Measurements from ENCODE around the gene P3H2.
"Not testable (repeated sequence)": the region's sequence is repeated elsewhere in the genome, so short reads cannot be mapped to it uniquely, and the experiment has no call there.

The P3H2 gene

GRCh38 chr3:190120269-190121060 lies at the start of gene P3H2:
P3H2 (minus strand) TSS chr3:190120897; CDS start chr3:190120731, 166 bp downstream.
- no peaks in the 10 kb centered on the region for H3K36me3 ChIP-seq (ENCODE audit: control insufficient read depth, insufficient read depth, low read length)
- H3K9me3 ChIP-seq (ENCODE audit: control insufficient read depth, insufficient read depth, low read length) = no peaks in the 10 kb centered on the region
- H3K27me3 ChIP-seq (ENCODE audit: control insufficient read depth, insufficient read depth, low read length) = peaks cover 9% of the 10 kb centered on the region
- H3K9ac ChIP-seq (ENCODE audit: low read depth, low read length) = peak within 1 kb of the TSS; percentile 73
- H3K4me3 ChIP-seq (ENCODE audit: low read depth, low read length) = peak within 1 kb of the TSS; percentile 82
- H3K4me1 ChIP-seq (ENCODE audit: control insufficient read depth, insufficient read depth, low read length) = peaks cover 22% of the 10 kb centered on the region

- Histone ChIP-seq H3K9me3 (ENCODE audit: control insufficient read depth, insufficient read depth, low read length) (no peaks in the 10 kb centered on the region), H3K4me1 (ENCODE audit: control insufficient read depth, insufficient read depth, low read length) (no peaks in the 10 kb centered on the region), H3K36me3 (ENCODE audit: control insufficient read depth, insufficient read depth, low read length) (no peaks in the 10 kb centered on the region), H3K27me3 (ENCODE audit: control insufficient read depth, insufficient read depth, low read length) (no peaks in the 10 kb centered on the region), H3K4me3 (ENCODE audit: low read depth, low read length) (no peak overlapping the region), H3K9ac (ENCODE audit: low read depth, low read length) (no peak overlapping the region)
Measured at GRCh38 chr3:190169877-190170276, 49.2 kb upstream of the P3H2 start.

GRCh38 chr3:190169243-190169642 lies 48.5 kb upstream of the P3H2 start:
- no peaks in the 10 kb centered on the region for H3K4me1 ChIP-seq (ENCODE audit: control insufficient read depth, insufficient read depth, low read length)

GRCh38 chr3:190167936-190168680 lies 47.4 kb upstream of the P3H2 start:
- H3K36me3 ChIP-seq (ENCODE audit: control insufficient read depth, insufficient read depth, low read length) = no peaks in the 10 kb centered on the region
- no peak overlapping the region for H3K9ac ChIP-seq (ENCODE audit: low read depth, low read length)
- H3K4me1 ChIP-seq (ENCODE audit: control insufficient read depth, insufficient read depth, low read length) = no peaks in the 10 kb centered on the region
- H3K9me3 ChIP-seq (ENCODE audit: control insufficient read depth, insufficient read depth, low read length) = no peaks in the 10 kb centered on the region
- no peak overlapping the region for H3K4me3 ChIP-seq (ENCODE audit: low read depth, low read length)
- H3K27me3 ChIP-seq (ENCODE audit: control insufficient read depth, insufficient read depth, low read length) = no peaks in the 10 kb centered on the region

More at GRCh38 chr3:190169243-190169642, 48.5 kb upstream of the P3H2 start:
- H3K4me3 ChIP-seq (ENCODE audit: low read depth, low read length) = no peak overlapping the region
- H3K27me3 ChIP-seq (ENCODE audit: control insufficient read depth, insufficient read depth, low read length) = no peaks in the 10 kb centered on the region
- no peaks in the 10 kb centered on the region for H3K36me3 ChIP-seq (ENCODE audit: control insufficient read depth, insufficient read depth, low read length)
- H3K9ac ChIP-seq (ENCODE audit: low read depth, low read length) = no peak overlapping the region
- H3K9me3 ChIP-seq (ENCODE audit: control insufficient read depth, insufficient read depth, low read length) = no peaks in the 10 kb centered on the region

GRCh38 chr3:190166948-190167347 lies 46.3 kb upstream of the P3H2 start:
- no peak overlapping the region for H3K4me3 ChIP-seq (ENCODE audit: low read depth, low read length)
- H3K4me1 ChIP-seq (ENCODE audit: control insufficient read depth, insufficient read depth, low read length) = no peaks in the 10 kb centered on the region
- no peaks in the 10 kb centered on the region for H3K9me3 ChIP-seq (ENCODE audit: control insufficient read depth, insufficient read depth, low read length)
- no peaks in the 10 kb centered on the region for H3K36me3 ChIP-seq (ENCODE audit: control insufficient read depth, insufficient read depth, low read length)
- H3K27me3 ChIP-seq (ENCODE audit: control insufficient read depth, insufficient read depth, low read length) = no peaks in the 10 kb centered on the region
- no peak overlapping the region for H3K9ac ChIP-seq (ENCODE audit: low read depth, low read length)

- Histone ChIP-seq H3K4me1 (ENCODE audit: control insufficient read depth, insufficient read depth, low read length) (peaks cover 2% of the 10 kb centered on the region), H3K9ac (ENCODE audit: low read depth, low read length) (no peak overlapping the region), H3K27me3 (ENCODE audit: control insufficient read depth, insufficient read depth, low read length) (no peaks in the 10 kb centered on the region), H3K36me3 (ENCODE audit: control insufficient read depth, insufficient read depth, low read length) (no peaks in the 10 kb centered on the region), H3K9me3 (ENCODE audit: control insufficient read depth, insufficient read depth, low read length) (no peaks in the 10 kb centered on the region), H3K4me3 (ENCODE audit: low read depth, low read length) (no peak overlapping the region)
Measured at GRCh38 chr3:190165253-190165652, 44.6 kb upstream of the P3H2 start.

- H3K9ac ChIP-seq (ENCODE audit: low read depth, low read length) = not testable (repeated sequence)
Measured at GRCh38 chr3:190162013-190162412, 41.3 kb upstream of the P3H2 start.

GRCh38 chr3:190159902-190160435 lies 39.3 kb upstream of the P3H2 start:
- no peaks in the 10 kb centered on the region for H3K27me3 ChIP-seq (ENCODE audit: control insufficient read depth, insufficient read depth, low read length)
- H3K9me3 ChIP-seq (ENCODE audit: control insufficient read depth, insufficient read depth, low read length) = no peaks in the 10 kb centered on the region
- H3K36me3 ChIP-seq (ENCODE audit: control insufficient read depth, insufficient read depth, low read length) = no peaks in the 10 kb centered on the region
- H3K9ac ChIP-seq (ENCODE audit: low read depth, low read length) = no peak overlapping the region
- no peak overlapping the region for H3K4me3 ChIP-seq (ENCODE audit: low read depth, low read length)
- peaks cover 2% of the 10 kb centered on the region for H3K4me1 ChIP-seq (ENCODE audit: control insufficient read depth, insufficient read depth, low read length)

More at GRCh38 chr3:190162013-190162412, 41.3 kb upstream of the P3H2 start:
- H3K9me3 ChIP-seq (ENCODE audit: control insufficient read depth, insufficient read depth, low read length); H3K4me1 ChIP-seq (ENCODE audit: control insufficient read depth, insufficient read depth, low read length); H3K27me3 ChIP-seq (ENCODE audit: control insufficient read depth, insufficient read depth, low read length); H3K4me3 ChIP-seq (ENCODE audit: low read depth, low read length); H3K36me3 ChIP-seq (ENCODE audit: control insufficient read depth, insufficient read depth, low read length): not testable (repeated sequence)

- peaks cover 2% of the 10 kb centered on the region for H3K4me1 ChIP-seq (ENCODE audit: control insufficient read depth, insufficient read depth, low read length)
- H3K9me3 ChIP-seq (ENCODE audit: control insufficient read depth, insufficient read depth, low read length) = no peaks in the 10 kb centered on the region
- no peaks in the 10 kb centered on the region for H3K36me3 ChIP-seq (ENCODE audit: control insufficient read depth, insufficient read depth, low read length)
- no peaks in the 10 kb centered on the region for H3K27me3 ChIP-seq (ENCODE audit: control insufficient read depth, insufficient read depth, low read length)
- H3K4me3 ChIP-seq (ENCODE audit: low read depth, low read length) = no peak overlapping the region
- H3K9ac ChIP-seq (ENCODE audit: low read depth, low read length) = no peak overlapping the region
Measured at GRCh38 chr3:190158261-190158660, 37.6 kb upstream of the P3H2 start.

GRCh38 chr3:190155752-190156151 lies 35.1 kb upstream of the P3H2 start:
- Histone ChIP-seq H3K9me3 (ENCODE audit: control insufficient read depth, insufficient read depth, low read length) (no peaks in the 10 kb centered on the region), H3K4me1 (ENCODE audit: control insufficient read depth, insufficient read depth, low read length) (no peaks in the 10 kb centered on the region), H3K36me3 (ENCODE audit: control insufficient read depth, insufficient read depth, low read length) (no peaks in the 10 kb centered on the region), H3K27me3 (ENCODE audit: control insufficient read depth, insufficient read depth, low read length) (no peaks in the 10 kb centered on the region), H3K4me3 (ENCODE audit: low read depth, low read length) (no peak overlapping the region), H3K9ac (ENCODE audit: low read depth, low read length) (no peak overlapping the region)

GRCh38 chr3:190150681-190151080 lies 30.0 kb upstream of the P3H2 start:
- Histone ChIP-seq H3K36me3 (ENCODE audit: control insufficient read depth, insufficient read depth, low read length) (no peaks in the 10 kb centered on the region), H3K9me3 (ENCODE audit: control insufficient read depth, insufficient read depth, low read length) (no peaks in the 10 kb centered on the region), H3K27me3 (ENCODE audit: control insufficient read depth, insufficient read depth, low read length) (no peaks in the 10 kb centered on the region), H3K9ac (ENCODE audit: low read depth, low read length) (no peak overlapping the region), H3K4me1 (ENCODE audit: control insufficient read depth, insufficient read depth, low read length) (no peaks in the 10 kb centered on the region), H3K4me3 (ENCODE audit: low read depth, low read length) (no peak overlapping the region)
